Measurements from ENCODE around the gene TRIP12.

Gene TRIP12

DNA sequence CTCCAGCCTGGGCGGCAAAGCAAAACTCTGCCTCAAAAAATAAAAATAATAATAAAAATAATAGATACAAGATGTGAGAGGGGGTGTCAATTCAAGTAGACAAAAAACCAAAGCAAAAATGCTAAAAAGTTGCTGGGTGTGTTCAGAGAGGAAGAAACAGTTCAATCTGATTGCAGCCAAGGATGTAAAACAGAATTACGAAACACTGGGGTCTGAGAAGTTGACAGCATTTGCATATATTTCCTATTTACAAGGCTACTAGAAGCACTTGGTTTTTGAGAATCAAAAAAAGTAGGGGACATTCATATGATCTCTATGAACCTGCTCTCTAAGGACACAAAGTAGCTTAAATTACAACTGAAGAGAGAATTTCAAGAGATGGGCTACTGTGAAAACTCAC is 7.6 kb downstream of the TRIP12 start:
- Histone ChIP-seq H3K79me2 (ENCODE audit: insufficient read depth, low read length) (peaks cover 99% of the 10 kb centered on the region), H3F3A (ENCODE audit: low read depth) (no peaks in the 10 kb centered on the region), H3K36me3 (ENCODE audit: insufficient read depth, low read length) (no peaks in the 10 kb centered on the region), H3K4me1 (ENCODE audit: insufficient read depth, low read length, poor library complexity, severe bottlenecking) (peaks cover 39% of the 10 kb centered on the region), H3K9me2 (replicated peaks; ENCODE audit: low read depth, low read length) (no peaks in the 10 kb centered on the region), H4K20me1 (ENCODE audit: insufficient read depth, low read length, poor library complexity, severe bottlenecking) (peaks cover 90% of the 10 kb centered on the region), H3K9me3 (ENCODE audit: insufficient read depth, low read depth, low read length) (no peaks in the 10 kb centered on the region), H3K9ac (ENCODE audit: low read depth, low read length, poor library complexity, severe bottlenecking) (no peak overlapping the region), H3K4me2 (ENCODE audit: low read depth, low read length, poor library complexity, severe bottlenecking) (peak overlapping the region; percentile 43), H3K4me3 (ENCODE audit: low read length, poor library complexity, severe bottlenecking) (no peak overlapping the region), H2AFZ (ENCODE audit: low read length) (no peak overlapping the region), H3K27me3 (ENCODE audit: insufficient read depth, low read length, poor library complexity, severe bottlenecking) (no peaks in the 10 kb centered on the region)
- TF ChIP-seq, protein P1, sequence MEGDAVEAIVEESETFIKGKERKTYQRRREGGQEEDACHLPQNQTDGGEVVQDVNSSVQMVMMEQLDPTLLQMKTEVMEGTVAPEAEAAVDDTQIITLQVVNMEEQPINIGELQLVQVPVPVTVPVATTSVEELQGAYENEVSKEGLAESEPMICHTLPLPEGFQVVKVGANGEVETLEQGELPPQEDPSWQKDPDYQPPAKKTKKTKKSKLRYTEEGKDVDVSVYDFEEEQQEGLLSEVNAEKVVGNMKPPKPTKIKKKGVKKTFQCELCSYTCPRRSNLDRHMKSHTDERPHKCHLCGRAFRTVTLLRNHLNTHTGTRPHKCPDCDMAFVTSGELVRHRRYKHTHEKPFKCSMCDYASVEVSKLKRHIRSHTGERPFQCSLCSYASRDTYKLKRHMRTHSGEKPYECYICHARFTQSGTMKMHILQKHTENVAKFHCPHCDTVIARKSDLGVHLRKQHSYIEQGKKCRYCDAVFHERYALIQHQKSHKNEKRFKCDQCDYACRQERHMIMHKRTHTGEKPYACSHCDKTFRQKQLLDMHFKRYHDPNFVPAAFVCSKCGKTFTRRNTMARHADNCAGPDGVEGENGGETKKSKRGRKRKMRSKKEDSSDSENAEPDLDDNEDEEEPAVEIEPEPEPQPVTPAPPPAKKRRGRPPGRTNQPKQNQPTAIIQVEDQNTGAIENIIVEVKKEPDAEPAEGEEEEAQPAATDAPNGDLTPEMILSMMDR (conservative IDR thresholded peaks at IDR 0.05; ENCODE audit: low read length) = no peak
- TF ChIP-seq EZH2phosphoT487 (IDR thresholded peaks at IDR 0.05; ENCODE audit: borderline replicate concordance) = no peak

DNA sequence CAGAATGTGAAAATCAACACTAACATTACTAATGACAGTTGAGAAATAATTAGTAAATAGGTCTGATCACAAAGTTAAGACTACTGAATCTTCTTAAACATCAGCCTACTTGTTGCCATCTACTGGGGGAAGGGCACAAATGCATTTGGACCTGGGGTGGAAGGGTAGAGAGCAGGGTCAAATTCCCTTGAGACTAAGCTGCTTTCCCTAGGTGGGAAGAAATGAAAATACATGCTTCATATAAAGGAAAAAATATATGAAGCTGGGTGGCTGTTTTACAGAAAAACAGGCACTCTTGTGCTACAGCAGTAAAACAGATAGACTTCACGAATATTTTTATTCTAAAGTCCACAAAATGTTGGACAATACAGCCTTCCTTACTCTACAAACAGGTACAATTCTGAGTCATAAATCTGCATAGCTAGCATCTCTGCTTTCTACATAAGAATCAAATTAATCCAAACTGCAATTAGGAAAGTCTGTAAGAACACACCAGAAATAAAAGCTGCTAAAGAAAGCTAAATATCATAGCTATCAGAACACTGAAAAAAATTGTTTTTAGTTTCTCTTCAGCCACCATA is 10.9 kb downstream of the TRIP12 start:
- Histone ChIP-seq H3K36me3 (ENCODE audit: insufficient read depth, low read length) (peaks cover 12% of the 10 kb centered on the region; the same call in 1 of the 2 replicates), H3K9me3 (ENCODE audit: insufficient read depth, low read depth, low read length) (no peaks in the 10 kb centered on the region), H3F3A (ENCODE audit: low read depth) (no peaks in the 10 kb centered on the region), H2AFZ (ENCODE audit: low read length) (no peak overlapping the region), H3K4me2 (ENCODE audit: low read depth, low read length, poor library complexity, severe bottlenecking) (peak overlapping the region; percentile 28), H3K79me2 (ENCODE audit: insufficient read depth, low read length) (peaks cover 99% of the 10 kb centered on the region), H3K4me3 (ENCODE audit: low read length, poor library complexity, severe bottlenecking) (no peak overlapping the region), H3K27me3 (ENCODE audit: insufficient read depth, low read length, poor library complexity, severe bottlenecking) (no peaks in the 10 kb centered on the region), H4K20me1 (ENCODE audit: insufficient read depth, low read length, poor library complexity, severe bottlenecking) (peaks cover 79% of the 10 kb centered on the region), H3K9me2 (replicated peaks; ENCODE audit: low read depth, low read length) (no peaks in the 10 kb centered on the region), H3K9ac (ENCODE audit: low read depth, low read length, poor library complexity, severe bottlenecking) (no peak overlapping the region), H3K4me1 (ENCODE audit: insufficient read depth, low read length, poor library complexity, severe bottlenecking) (peaks cover 22% of the 10 kb centered on the region)
- TF ChIP-seq, protein P1 (conservative IDR thresholded peaks at IDR 0.05; ENCODE audit: low read length) = peak; percentile 73
- TF ChIP-seq EZH2phosphoT487 (IDR thresholded peaks at IDR 0.05; ENCODE audit: borderline replicate concordance) = no peak

DNA sequence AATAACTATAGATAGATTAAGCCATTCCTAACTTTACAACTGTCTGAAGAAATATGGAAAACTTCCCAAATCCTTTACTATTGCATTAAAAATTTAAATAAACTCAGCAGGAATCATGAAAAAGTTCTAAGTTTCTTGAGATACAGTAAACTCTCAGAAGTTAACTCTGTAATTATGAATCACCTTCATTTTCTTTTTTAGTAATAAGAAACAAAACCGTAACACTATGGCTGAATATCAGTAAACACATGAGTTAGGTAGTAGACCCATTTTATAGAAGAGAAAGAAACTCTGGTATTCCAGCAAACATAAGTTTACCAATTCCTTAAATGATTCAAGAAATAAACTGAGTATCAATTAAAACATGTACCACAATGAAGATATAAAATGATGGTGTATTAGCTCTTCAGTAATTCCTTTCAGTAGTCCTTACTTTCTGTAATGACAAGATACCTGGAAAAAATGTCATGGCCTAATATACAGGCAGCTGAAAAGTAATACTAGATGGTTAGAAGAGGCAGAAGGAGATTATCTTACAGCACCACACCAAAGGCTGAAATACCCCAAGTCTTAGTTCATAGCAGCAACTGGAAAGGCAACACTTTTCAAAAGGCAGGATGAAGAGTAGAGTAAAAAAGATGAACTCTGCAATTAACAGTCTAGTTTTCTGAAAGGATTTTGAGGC is 11.5 kb downstream of the TRIP12 start:
- no peak overlapping the region for H2AFZ ChIP-seq (ENCODE audit: low read length)
- peaks cover 99% of the 10 kb centered on the region for H3K79me2 ChIP-seq (ENCODE audit: insufficient read depth, low read length)
- TF ChIP-seq, protein P1 (conservative IDR thresholded peaks at IDR 0.05; ENCODE audit: low read length) = no peak
- TF ChIP-seq EZH2phosphoT487 (IDR thresholded peaks at IDR 0.05; ENCODE audit: borderline replicate concordance) = no peak
- H4K20me1 ChIP-seq (ENCODE audit: insufficient read depth, low read length, poor library complexity, severe bottlenecking) = peaks cover 78% of the 10 kb centered on the region
- no peaks in the 10 kb centered on the region for H3K9me3 ChIP-seq (ENCODE audit: insufficient read depth, low read depth, low read length)
- H3F3A ChIP-seq (ENCODE audit: low read depth) = no peaks in the 10 kb centered on the region
- H3K9ac ChIP-seq (ENCODE audit: low read depth, low read length, poor library complexity, severe bottlenecking) = no peak overlapping the region
- H3K4me1 ChIP-seq (ENCODE audit: insufficient read depth, low read length, poor library complexity, severe bottlenecking) = peaks cover 22% of the 10 kb centered on the region
- H3K4me3 ChIP-seq (ENCODE audit: low read length, poor library complexity, severe bottlenecking) = no peak overlapping the region
- peaks cover 12% of the 10 kb centered on the region; the same call in 1 of the 2 replicates for H3K36me3 ChIP-seq (ENCODE audit: insufficient read depth, low read length)
- H3K27me3 ChIP-seq (ENCODE audit: insufficient read depth, low read length, poor library complexity, severe bottlenecking) = no peaks in the 10 kb centered on the region
- no peaks in the 10 kb centered on the region for H3K9me2 ChIP-seq (replicated peaks; ENCODE audit: low read depth, low read length)
- H3K4me2 ChIP-seq (ENCODE audit: low read depth, low read length, poor library complexity, severe bottlenecking) = peak overlapping the region; percentile 28

Measured in Loucy (cell line).